ENCODE data around the gene RPS6KA5. TPM values are rescaled to one million over a fixed set of nuclear protein-coding genes. Genes with fewer than 3 reads are reported as not detected.
A peak's percentile ranks its signal among the peaks of the same experiment; 100 is the strongest.
"Not testable (repeated sequence)": the region's sequence is repeated elsewhere in the genome, so short reads cannot be mapped to it uniquely, and the experiment has no call there.

The RPS6KA5 gene
- total RNA-seq, 1 experiment from 2014 or later: 11.0 TPM

DNA sequence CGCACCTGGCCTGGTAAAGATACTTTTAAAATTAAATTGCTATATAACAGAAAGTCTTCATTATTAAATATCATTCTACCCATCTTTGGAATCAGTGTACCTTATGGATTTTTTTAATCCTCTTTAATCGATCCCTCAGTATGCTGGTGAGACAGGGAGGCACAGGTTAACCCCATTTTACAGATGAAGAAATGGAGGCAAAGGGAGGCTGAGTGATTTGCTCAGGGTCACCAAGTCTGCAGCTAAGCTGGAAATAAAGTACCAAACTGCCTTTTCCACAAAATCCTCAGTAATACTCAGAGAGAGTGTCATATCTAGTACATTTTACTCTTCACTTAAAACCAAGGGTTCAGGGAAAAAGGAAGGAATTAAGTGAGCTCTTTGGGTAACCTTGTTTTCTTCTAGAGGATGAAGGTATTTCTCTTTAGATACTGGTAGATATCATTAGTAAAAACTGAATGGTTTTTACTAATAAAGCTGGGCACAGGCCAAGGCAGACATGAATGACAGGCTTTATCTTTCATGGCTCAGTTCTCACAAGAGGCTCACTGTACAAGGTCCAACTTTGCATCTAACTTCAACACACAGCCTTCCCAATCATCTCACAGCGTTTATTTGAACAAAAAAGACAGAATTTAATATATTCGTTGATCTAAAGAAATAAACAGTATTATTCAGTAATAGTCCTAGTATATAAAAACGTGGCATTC is 209.0 kb downstream of the RPS6KA5 start:
- Histone ChIP-seq H3K4me1 (peaks cover 13% of the 10 kb centered on the region), H3K9me3 (replicated peaks) (no peaks in the 10 kb centered on the region), H3K4me3 (peak overlapping the region; percentile 48), H3K36me3 (no peaks in the 10 kb centered on the region), H3K27me3 (no peaks in the 10 kb centered on the region), H3K27ac (peak overlapping the region; percentile 95)
- no peak for DNase-seq

DNA sequence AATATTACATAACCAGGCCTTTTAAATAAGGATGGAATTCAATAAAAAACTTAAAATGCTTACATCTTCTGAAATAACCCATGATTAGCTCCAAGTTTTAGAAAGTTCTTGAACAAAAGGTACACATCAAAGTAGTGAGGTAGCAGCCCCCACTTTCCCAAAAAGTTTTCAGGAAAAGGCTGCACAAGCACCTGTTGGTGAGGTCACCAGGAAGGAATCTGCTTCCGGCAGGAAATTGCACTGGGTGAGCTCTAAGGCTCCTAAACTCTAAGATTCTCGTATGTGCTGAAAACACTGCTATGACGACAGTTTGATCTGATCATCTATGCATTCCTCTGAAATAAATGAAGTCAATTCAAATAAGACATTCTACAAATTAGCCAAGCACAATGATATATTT is 210.0 kb downstream of the RPS6KA5 start:
- Histone ChIP-seq H3K27ac (peak overlapping the region; percentile 95), H3K36me3 (no peaks in the 10 kb centered on the region), H3K27me3 (no peaks in the 10 kb centered on the region), H3K9me3 (replicated peaks) (no peaks in the 10 kb centered on the region), H3K4me1 (peaks cover 13% of the 10 kb centered on the region), H3K4me3 (peak overlapping the region; percentile 48)
- DNase-seq: peak; percentile 80 to 86

DNA sequence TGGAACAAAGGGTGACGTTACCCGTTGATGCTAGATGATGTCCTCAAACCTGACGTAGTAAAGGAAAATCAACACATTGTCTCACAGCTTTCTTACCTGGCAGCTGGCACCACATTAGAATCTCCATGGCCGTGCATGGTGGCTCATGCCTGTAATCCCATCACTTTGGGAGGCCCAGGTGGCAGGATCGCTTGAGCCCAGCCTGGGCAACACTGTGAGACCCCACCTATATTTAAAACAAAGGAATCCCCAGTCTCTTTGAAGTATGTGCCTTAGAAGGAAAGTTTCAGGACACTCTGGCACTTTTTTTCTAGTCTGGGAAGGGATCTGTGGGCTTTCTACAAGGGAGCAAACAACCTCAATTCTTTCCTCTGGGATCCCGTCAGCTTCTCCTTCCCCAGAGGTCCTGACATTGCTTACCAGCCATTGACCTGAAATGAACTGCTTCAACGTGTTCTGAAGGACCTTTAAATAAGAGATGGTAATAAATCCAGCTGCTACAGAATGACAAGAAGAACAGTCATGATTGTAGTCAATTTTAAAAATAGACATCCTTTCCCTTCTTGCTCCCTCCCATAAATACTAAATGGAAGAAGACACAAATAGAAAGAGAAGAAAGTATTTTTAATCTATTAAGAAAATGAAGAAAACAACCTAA is 210.5 kb downstream of the RPS6KA5 start:
- Histone ChIP-seq H3K9me3 (replicated peaks) (no peaks in the 10 kb centered on the region), H3K27ac (peak overlapping the region; percentile 95), H3K27me3 (no peaks in the 10 kb centered on the region), H3K4me3 (no peak overlapping the region), H3K4me1 (peaks cover 13% of the 10 kb centered on the region), H3K36me3 (no peaks in the 10 kb centered on the region)
- peak in 1 of 2 experiments; percentile 13 for DNase-seq

DNA sequence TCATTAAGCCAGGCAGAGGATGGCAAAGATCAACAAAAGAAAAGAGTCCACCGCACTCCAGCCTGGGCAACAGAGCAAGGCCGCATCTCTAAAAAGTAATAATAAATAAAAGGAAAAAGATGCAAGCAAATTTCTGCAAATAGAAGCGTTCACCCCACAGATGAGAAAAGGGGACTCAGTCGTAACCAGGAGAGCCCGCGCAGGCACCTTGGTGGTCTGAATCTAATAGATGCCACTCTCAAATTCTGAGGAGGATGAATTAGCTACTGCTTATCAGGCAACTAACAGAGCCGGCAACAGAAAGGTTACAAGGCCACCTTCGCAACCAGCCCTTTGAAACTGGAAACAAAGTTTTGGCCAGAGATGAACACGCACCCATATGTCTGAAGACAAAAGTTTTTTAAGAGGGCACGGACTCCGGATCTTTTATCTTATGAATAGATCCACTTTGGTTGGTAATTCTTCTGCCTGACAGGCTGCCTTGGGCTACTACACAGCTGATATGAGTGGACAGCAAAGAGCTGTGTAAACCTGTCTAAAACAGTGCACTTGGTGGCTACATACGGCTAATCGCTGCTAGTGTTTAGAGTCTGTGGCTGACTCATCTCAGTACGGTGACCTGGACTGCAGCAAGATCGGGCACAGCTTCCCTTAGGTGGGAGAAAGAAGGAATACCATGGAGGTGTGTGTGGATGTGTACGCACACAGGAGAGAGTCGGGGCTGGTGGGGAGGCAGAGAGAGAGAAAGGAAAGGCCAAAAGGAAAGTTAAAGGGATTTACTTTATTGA is 211.3 kb downstream of the RPS6KA5 start:
- peak overlapping the region; percentile 95 for H3K27ac ChIP-seq
- no peak overlapping the region for H3K4me3 ChIP-seq
- peaks cover 13% of the 10 kb centered on the region for H3K4me1 ChIP-seq
- H3K9me3 ChIP-seq (replicated peaks): no peaks in the 10 kb centered on the region
- no peaks in the 10 kb centered on the region for H3K36me3 ChIP-seq
- no peak for DNase-seq
- H3K27me3 ChIP-seq: no peaks in the 10 kb centered on the region

DNA sequence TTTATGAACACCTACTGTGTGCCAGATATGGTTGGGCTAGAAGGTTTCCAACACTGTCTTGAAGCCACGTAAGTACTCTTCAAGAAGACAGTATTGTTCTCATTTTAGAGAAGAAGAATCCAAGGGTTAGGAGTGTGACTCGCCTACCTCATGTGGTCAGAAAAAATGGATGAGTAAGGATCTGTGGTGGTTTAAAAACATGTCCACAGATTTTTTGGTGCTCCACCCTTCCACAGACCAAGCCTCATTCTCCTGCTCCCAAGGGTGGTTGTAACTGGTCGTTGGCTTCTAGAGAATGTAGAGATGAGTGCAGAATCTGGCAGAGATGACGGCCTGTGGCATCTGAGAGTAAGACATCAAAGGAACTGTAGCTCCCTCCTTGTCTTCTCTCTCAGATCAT is 213.9 kb downstream of the RPS6KA5 start:
- no peak overlapping the region for H3K27ac ChIP-seq
- H3K36me3 ChIP-seq: no peaks in the 10 kb centered on the region
- H3K9me3 ChIP-seq (replicated peaks): no peaks in the 10 kb centered on the region
- no peak overlapping the region for H3K4me3 ChIP-seq
- no peaks in the 10 kb centered on the region for H3K27me3 ChIP-seq
- DNase-seq: no peak
- peaks cover 12% of the 10 kb centered on the region for H3K4me1 ChIP-seq

DNA sequence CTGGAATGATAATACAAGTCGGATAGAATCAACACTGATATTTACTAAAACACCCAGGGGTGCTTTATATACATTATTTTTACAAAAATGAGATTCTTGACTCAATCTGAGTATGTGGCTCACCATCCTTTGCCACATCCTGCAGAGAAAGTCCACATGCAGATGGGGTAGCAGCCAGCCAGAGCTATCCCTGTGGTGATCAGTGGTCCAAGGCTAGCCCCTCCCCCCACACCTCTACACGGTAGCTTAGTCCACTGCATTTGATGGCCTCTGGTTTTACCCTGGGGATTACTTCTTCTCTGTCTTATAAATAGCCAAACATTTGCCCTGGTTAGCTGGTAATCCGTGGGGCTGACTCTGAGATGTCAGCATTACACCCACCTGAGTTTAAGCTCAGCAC is 216.1 kb downstream of the RPS6KA5 start:
- Histone ChIP-seq H3K27ac (no peak overlapping the region), H3K36me3 (no peaks in the 10 kb centered on the region), H3K9me3 (replicated peaks) (no peaks in the 10 kb centered on the region), H3K27me3 (no peaks in the 10 kb centered on the region), H3K4me1 (no peaks in the 10 kb centered on the region), H3K4me3 (no peak overlapping the region)
- DNase-seq: no peak

DNA sequence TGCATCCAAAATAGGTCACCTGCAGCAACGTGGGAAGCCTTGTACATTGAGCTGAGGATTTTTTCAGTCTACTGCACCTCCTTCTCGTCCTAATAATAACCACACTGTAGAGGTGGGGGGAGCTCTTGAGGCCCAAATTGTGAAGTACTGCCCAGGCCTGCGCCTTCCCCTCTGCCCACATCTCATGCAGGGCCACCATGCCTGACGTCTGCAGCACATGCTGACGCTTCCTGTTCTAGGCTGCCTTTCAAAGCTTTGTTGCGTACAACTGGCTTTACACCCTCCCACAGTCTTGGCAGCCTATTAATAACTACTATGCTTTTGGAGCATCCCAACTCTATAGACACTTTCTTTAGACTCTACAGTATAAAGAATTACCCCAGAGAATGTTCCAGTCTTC is 217.7 kb downstream of the RPS6KA5 start:
- DNase-seq: no peak
- H3K9me3 ChIP-seq (replicated peaks): no peaks in the 10 kb centered on the region
- H3K4me3 ChIP-seq: no peak overlapping the region
- H3K27ac ChIP-seq: no peak overlapping the region
- H3K4me1 ChIP-seq: no peaks in the 10 kb centered on the region
- no peaks in the 10 kb centered on the region for H3K27me3 ChIP-seq
- H3K36me3 ChIP-seq: no peaks in the 10 kb centered on the region

DNA sequence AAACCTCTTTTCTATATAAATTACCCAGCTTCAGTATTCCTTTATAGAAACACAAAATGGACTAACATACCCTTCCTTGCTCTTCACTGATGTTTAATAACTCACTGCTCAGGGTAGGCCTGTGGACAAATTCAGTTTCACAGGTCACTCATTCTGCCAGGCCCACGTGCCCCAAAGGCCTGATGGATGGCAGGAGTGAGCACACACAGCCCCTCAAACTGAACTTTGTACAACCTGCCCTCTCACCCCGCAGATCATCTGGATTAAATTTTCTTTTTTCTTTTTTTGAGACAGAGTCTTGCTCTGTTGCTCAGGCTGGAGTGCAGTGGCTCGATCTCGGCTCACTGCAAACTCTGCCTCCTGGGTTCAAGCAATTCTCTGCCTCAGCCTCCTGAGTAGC is 219.8 kb downstream of the RPS6KA5 start:
- not testable (repeated sequence) for H3K27me3 ChIP-seq; H3K27ac ChIP-seq; DNase-seq; H3K36me3 ChIP-seq; H3K9me3 ChIP-seq (replicated peaks); H3K4me1 ChIP-seq; H3K4me3 ChIP-seq

DNA sequence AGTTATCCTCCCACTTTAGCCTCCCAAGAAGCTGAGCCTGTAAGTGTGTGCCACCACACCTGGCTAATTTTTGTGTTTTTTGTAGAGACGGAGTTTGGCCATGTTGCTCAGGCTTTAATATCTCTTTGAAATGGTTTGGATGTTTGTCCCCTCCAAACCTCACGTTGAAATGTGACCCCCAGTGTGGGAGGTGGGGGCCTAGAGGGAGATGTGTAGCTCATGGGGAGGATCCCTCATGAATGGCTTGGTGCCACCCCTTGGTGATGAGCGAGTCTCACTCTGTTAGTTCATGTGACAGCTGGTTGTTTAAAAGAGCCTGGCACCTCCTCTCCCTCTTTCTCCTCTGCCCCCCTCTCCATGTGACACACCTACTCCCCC is 220.6 kb downstream of the RPS6KA5 start:
- Histone ChIP-seq H3K4me3 (no peak overlapping the region), H3K27ac (no peak overlapping the region), H3K9me3 (replicated peaks) (no peaks in the 10 kb centered on the region), H3K4me1 (no peaks in the 10 kb centered on the region), H3K36me3 (no peaks in the 10 kb centered on the region), H3K27me3 (no peaks in the 10 kb centered on the region)
- no peak for DNase-seq

DNA sequence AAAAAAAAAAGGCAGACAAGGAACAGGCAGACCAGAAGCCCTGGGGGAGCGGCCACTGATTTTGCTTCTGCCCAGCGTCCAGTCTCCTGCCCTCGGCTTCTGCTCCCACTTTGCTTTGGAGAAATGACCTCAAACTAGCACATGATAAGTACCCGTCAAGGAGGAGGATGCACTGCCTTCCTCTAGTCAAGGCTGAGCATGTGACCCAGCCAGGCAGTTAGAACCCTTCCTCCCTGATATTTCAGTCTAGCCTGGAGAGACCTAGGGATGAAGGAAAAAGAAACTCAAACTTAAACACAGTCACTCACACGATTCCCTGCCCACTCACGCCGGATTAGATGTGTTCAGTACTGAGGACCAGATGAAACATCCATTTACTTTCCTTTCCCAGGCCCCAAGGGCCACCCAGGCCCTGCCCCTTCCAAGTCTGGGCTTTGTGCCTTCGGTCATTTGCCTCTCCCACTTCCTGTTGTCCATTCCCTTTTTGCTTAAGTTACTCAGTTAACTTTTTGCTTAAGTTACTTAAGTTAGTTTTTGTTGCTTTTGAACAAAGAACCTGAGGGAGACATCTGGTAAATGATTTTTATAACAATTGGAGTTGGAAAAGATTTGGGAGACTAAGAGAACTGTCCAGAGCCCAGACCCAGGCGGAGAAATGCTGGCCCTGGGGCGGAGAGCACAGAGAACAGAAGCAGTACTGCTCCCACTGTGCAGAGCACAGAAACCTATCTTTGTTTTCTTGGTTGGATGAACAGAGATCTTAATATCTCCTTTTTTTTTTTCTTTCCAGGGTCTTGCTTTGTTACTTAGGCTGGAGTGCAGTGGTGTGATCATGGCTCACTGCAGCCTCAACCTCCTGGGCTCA is 221.2 kb downstream of the RPS6KA5 start:
- Histone ChIP-seq H3K27me3 (no peaks in the 10 kb centered on the region), H3K4me3 (no peak overlapping the region), H3K27ac (no peak overlapping the region), H3K36me3 (no peaks in the 10 kb centered on the region), H3K4me1 (no peaks in the 10 kb centered on the region), H3K9me3 (replicated peaks) (no peaks in the 10 kb centered on the region)
- no peak for DNase-seq

DNA sequence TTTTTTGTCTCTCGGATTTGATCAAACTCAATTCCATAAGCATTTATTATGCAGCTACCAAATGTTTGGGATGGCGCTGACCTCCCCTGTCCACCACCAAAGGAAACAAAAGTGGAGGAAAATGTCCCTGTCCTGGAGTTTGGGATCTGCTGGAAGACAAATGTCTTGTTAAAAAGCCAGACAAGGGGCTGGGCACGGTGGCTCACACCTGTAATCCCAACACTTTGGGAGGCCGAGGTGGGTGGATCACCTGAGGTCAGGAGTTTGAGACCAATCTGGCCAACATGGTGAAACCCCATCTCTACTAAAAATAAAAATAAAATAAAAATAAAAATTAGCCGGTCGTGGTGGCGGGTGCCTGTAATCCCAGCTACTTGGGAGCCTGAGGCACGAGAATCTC is 221.9 kb downstream of the RPS6KA5 start:
- H3K4me3 ChIP-seq; H3K4me1 ChIP-seq; H3K27ac ChIP-seq; H3K9me3 ChIP-seq (replicated peaks); H3K27me3 ChIP-seq; DNase-seq; H3K36me3 ChIP-seq: not testable (repeated sequence)

DNA sequence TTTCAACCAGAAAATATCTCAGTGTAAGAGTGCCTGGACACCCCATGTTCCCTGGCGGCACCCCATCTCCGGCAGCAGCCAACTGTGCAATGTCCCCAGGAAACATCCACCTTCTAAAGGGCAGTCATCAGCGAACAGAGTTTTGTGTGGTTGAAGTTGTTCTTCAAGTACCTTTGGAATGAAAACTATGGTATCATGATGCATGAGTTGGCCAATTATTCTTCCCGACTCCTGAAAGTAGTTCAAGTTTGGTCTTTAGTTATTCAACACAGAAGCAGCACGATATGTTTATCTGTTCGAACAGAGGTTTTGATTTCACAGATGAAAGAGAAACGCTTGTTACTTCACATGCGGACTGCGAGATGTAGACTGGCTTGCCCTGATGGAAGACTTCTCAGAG is 223.1 kb downstream of the RPS6KA5 start:
- no peak for DNase-seq
- Histone ChIP-seq H3K9me3 (replicated peaks) (no peaks in the 10 kb centered on the region), H3K36me3 (no peaks in the 10 kb centered on the region), H3K27ac (no peak overlapping the region), H3K27me3 (no peaks in the 10 kb centered on the region), H3K4me3 (no peak overlapping the region), H3K4me1 (no peaks in the 10 kb centered on the region)

DNA sequence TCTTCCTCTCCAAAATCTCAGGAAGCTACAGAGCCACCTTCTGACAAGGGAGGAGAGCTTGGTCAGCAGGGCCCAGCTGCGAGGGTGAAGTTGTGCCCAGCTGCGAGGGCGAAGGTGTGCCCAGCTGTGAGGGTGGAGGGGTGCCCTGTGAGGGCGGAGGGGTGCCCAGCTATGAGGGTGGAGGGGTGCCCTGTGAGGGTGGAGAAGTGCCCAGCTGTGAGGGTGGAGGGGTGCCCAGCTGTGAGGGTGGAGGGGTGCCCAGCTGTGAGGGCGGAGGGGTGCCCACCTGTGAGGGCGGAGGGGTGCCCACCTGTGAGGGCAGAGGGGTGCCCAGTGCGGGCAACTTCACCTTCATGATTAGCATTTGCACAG is 223.8 kb downstream of the RPS6KA5 start:
- no peaks in the 10 kb centered on the region for H3K4me1 ChIP-seq
- H3K27ac ChIP-seq: no peak overlapping the region
- DNase-seq: no peak
- H3K36me3 ChIP-seq: no peaks in the 10 kb centered on the region
- no peak overlapping the region for H3K4me3 ChIP-seq
- no peaks in the 10 kb centered on the region for H3K9me3 ChIP-seq (replicated peaks)
- no peaks in the 10 kb centered on the region for H3K27me3 ChIP-seq

DNA sequence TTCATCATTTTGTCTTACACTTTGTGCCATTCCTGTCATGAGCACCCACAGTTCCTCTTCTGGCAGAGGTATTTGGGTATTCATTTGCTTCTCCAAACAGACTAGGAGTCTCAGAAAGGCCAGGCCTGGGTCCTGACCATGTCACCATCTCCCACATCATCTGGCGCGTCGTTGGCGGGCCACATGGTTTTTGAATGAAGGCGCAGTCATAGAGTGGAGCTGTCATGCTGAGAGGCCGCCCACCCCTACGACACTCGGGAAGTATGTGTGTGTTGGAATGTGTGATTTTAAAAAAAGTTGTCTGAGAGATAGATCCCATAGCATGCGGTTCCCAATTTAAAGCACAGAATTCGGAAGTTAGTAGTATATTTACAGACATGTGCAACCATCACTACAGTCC is 228.6 kb downstream of the RPS6KA5 start:
- no peaks in the 10 kb centered on the region for H3K36me3 ChIP-seq
- H3K4me3 ChIP-seq: no peak overlapping the region
- no peak for DNase-seq

More for the DNA sequence above, 228.6 kb downstream of the RPS6KA5 start:
- Histone ChIP-seq H3K9me3 (replicated peaks) (no peaks in the 10 kb centered on the region), H3K4me1 (0 out of 2 replicates have a peak, but pooled peaks cover 2% of the 10 kb centered on the region), H3K27ac (no peak overlapping the region), H3K27me3 (no peaks in the 10 kb centered on the region)
